GM23338 (cell line): ENCODE data around the gene KYNU. TPM values are rescaled to one million over a fixed set of nuclear protein-coding genes. Genes with fewer than 3 reads are reported as not detected.

Experiments used
- ATAC-seq: fragments of 200-7000 bp; cut with Tn5 transposase; 3 replicates; pipeline ENCODE4 v1.9.1; 2020
- DNase-seq: peaks from one replicate; pipeline ENCODE4 v3.0.0-alpha.2; 2015; ENCODE audit warnings: low spot score
- H2AFZ ChIP-seq: fragments of 200-600 bp; sonication (generic); 2 replicates; pipeline ENCODE4 v1.8.0; 2016; ENCODE audit warnings: antibody characterized with exemption, mild to moderate bottlenecking, moderate library complexity
- H3F3A ChIP-seq: fragments of 200-600 bp; sonication (generic); replicated peaks from 2 replicates; pipeline ENCODE4 v1.8.0; 2017; ENCODE audit warnings: antibody characterized with exemption, mixed run types, low read depth
- H3K27ac ChIP-seq: fragments of 200-600 bp; sonication (generic); 2 replicates; pipeline ENCODE4 v1.6.1; 2016; ENCODE audit warnings: low read depth
- H3K27me3 ChIP-seq: fragments of 200-600 bp; sonication (generic); 2 replicates; pipeline ENCODE4 v1.8.0; 2016; ENCODE audit warnings: mild to moderate bottlenecking, mixed run types, moderate library complexity; ENCODE audit not compliant: insufficient read depth
- H3K36me3 ChIP-seq: fragments of 200-600 bp; sonication (generic); 2 replicates; pipeline ENCODE4 v1.8.0; 2016; ENCODE audit warnings: mild to moderate bottlenecking; ENCODE audit not compliant: insufficient read depth
- H3K4me1 ChIP-seq: fragments of 200-600 bp; sonication (generic); 2 replicates; pipeline ENCODE4 v1.8.0; 2016; ENCODE audit warnings: mild to moderate bottlenecking, moderate library complexity; ENCODE audit not compliant: insufficient read depth
- H3K4me2 ChIP-seq: fragments of 200-600 bp; sonication (generic); 2 replicates; pipeline ENCODE4 v1.7.1; 2017; ENCODE audit warnings: mixed run types
- H3K4me3 ChIP-seq: fragments of 200-600 bp; sonication (generic); 2 replicates; pipeline ENCODE4 v1.6.1; 2016; ENCODE audit warnings: mixed run types
- H3K79me2 ChIP-seq: fragments of 200-600 bp; sonication (generic); replicated peaks from 2 replicates; pipeline ENCODE4 v1.8.0; 2017; ENCODE audit warnings: mild to moderate bottlenecking; ENCODE audit not compliant: insufficient read depth
- H3K9me2 ChIP-seq: fragments of 200-600 bp; sonication (generic); 2 replicates; pipeline ENCODE4 v1.8.0; 2017; ENCODE audit not compliant: insufficient read depth
- H4K20me1 ChIP-seq: fragments of 200-600 bp; sonication (generic); replicated peaks from 2 replicates; pipeline ENCODE4 v1.8.0; 2017; ENCODE audit warnings: mild to moderate bottlenecking; ENCODE audit not compliant: insufficient read depth
- H3K27ac Mint-ChIP-seq: 2 replicates; pipeline ENCODE4 v1.8.0; 2020; ENCODE audit warnings: inconsistent platforms, mild to moderate bottlenecking, moderate library complexity, mixed read lengths
- H3K27me3 Mint-ChIP-seq: 3 replicates; pipeline ENCODE4 v1.8.0; 2022; ENCODE audit warnings: low read depth, mild to moderate bottlenecking, moderate library complexity, mixed read lengths, inconsistent platforms; ENCODE audit not compliant: insufficient read depth, poor library complexity
- H3K36me3 Mint-ChIP-seq: 3 replicates; pipeline ENCODE4 v1.8.0; 2021; ENCODE audit warnings: low read depth, mild to moderate bottlenecking, inconsistent platforms, moderate library complexity, mixed read lengths
- H3K4me1 Mint-ChIP-seq: 3 replicates; pipeline ENCODE4 v1.8.0; 2020; ENCODE audit warnings: mild to moderate bottlenecking, inconsistent platforms, mixed read lengths
- H3K4me3 Mint-ChIP-seq: 3 replicates; pipeline ENCODE4 v1.8.0; 2021; ENCODE audit warnings: moderate library complexity, mild to moderate bottlenecking, inconsistent platforms, mixed read lengths
- H3K9me3 Mint-ChIP-seq: 3 replicates; pipeline ENCODE4 v1.8.0; 2020; ENCODE audit warnings: moderate library complexity, mild to moderate bottlenecking, inconsistent platforms, mixed read lengths
- CREB1 ChIP-seq: fragments of 250-450 bp; sonication (Bioruptor Pico); IDR thresholded peaks from 2 replicates; pipeline ENCODE4 v1.5.0; 2020; ENCODE audit warnings: low read depth, mild to moderate bottlenecking, moderate library complexity
- CTCF ChIP-seq, 2 experiments: fragments of 200-600 bp in 1 of 2; sonication (generic) in 1 of 2; conservative IDR thresholded peaks; 2 replicates each; pipeline versions ENCODE4 v1.5.1 to v1.6.1; 2016 to 2017; ENCODE audit warnings: antibody characterized with exemption in 2 of 2, low read depth in 2 of 2, mild to moderate bottlenecking in 2 of 2, moderate library complexity in 1 of 2
- ETS1 ChIP-seq: IDR thresholded peaks from 2 replicates; pipeline ENCODE4 v1.6.1; 2016; ENCODE audit warnings: antibody characterized with exemption
- EZH2 ChIP-seq: fragments of 200-600 bp; sonication (generic); IDR thresholded peaks from one replicate; pipeline ENCODE4 v1.8.0; 2017; ENCODE audit warnings: antibody characterized with exemption, mild to moderate bottlenecking, low read depth; ENCODE audit not compliant: unreplicated experiment
- EZH2phosphoT487 ChIP-seq: fragments of 200-600 bp; sonication (generic); IDR thresholded peaks from one replicate; pipeline ENCODE4 v1.8.1; 2018; ENCODE audit warnings: antibody characterized with exemption; ENCODE audit not compliant: unreplicated experiment
- JUNB ChIP-seq: IDR thresholded peaks from one replicate; pipeline ENCODE4 v1.6.1; 2016; ENCODE audit warnings: antibody characterized with exemption; ENCODE audit not compliant: unreplicated experiment
- NANOG ChIP-seq: IDR thresholded peaks from 2 replicates; pipeline ENCODE4 v1.6.1; 2016; ENCODE audit warnings: antibody characterized with exemption, borderline replicate concordance
- POLR2AphosphoS5 ChIP-seq: IDR thresholded peaks from 2 replicates; pipeline ENCODE4 v1.6.1; 2016; ENCODE audit warnings: antibody characterized with exemption, low read depth
- STAT1 ChIP-seq: IDR thresholded peaks from one replicate; pipeline ENCODE4 v1.6.1; 2016; ENCODE audit warnings: antibody characterized with exemption; ENCODE audit not compliant: unreplicated experiment
- ZNF114 ChIP-seq: fragments of 250-450 bp; sonication (Bioruptor Pico); IDR thresholded peaks from 2 replicates; pipeline ENCODE4 v1.5.0; 2020; ENCODE audit warnings: mild to moderate bottlenecking, moderate library complexity
- ZNF331 ChIP-seq: fragments of 250-450 bp; sonication (Bioruptor Pico); IDR thresholded peaks from 2 replicates; pipeline ENCODE4 v1.5.0; 2020; ENCODE audit warnings: low read depth, mild to moderate bottlenecking, moderate library complexity
- ZNF462 ChIP-seq: fragments of 250-450 bp; sonication (Bioruptor Pico); IDR thresholded peaks from 2 replicates; pipeline ENCODE4 v1.5.0; 2020; ENCODE audit warnings: mild to moderate bottlenecking, moderate library complexity
- polyA plus RNA-seq: library from polyadenylated mRNA; unstranded; fragments of >200 nt; fragmentation: Nextera tagmentation; extraction: Ambion mirVana; gene quantifications from 2 replicates; pipeline ENCODE4 v1.2.1, GENCODE V29; 2016
- total RNA-seq: library from RNA; depleted of rRNA; stranded (reverse); fragments of >200 nt; shearing (Covaris generic); gene quantifications from 2 replicates; pipeline ENCODE4 v1.2.3, GENCODE V29; 2014
- TF ChIP-seq, protein P1 (sequence below): IDR thresholded peaks from one replicate; pipeline ENCODE4 v1.6.1; 2018; ENCODE audit warnings: antibody characterized with exemption; ENCODE audit not compliant: unreplicated experiment

KYNU gene
- total and polyA plus RNA-seq, 2 experiments from 2014 or later = 0.03 to 0.21 TPM

DNA sequence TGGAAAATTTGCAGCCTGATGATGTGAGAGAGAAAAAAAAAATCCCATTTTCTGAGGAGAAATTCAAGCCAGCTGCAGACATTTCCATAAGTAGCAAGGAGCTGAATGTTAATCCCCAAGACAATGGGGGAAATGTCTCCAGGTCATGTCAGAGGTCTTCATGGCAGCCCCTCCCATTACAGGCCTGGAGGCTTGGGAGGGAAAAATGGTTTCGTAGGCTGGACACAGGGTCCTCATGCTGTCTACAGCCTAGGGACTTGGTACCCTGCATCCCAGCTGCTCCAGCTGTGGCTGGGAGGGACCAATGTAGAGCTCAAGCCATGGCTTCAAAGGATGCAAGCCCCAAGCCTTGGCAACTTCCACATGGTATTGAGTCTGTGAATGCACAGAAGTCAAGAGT is 198.2 kb downstream of the KYNU start:
- H3K4me3 Mint-ChIP-seq = no peak overlapping the region
- Histone ChIP-seq H3K36me3 (no peaks in the 10 kb centered on the region; the same call in 1 of the 2 replicates), H3K9me2 (peaks cover 3% of the 10 kb centered on the region), H3K27me3 (no peaks in the 10 kb centered on the region), H2AFZ (no peak overlapping the region), H4K20me1 (no peaks in the 10 kb centered on the region), H3K4me2 (no peak overlapping the region), H3K27ac (no peak overlapping the region), H3K4me3 (no peak overlapping the region), H3K79me2 (no peaks in the 10 kb centered on the region), H3K4me1 (no peaks in the 10 kb centered on the region), H3F3A (no peaks in the 10 kb centered on the region)
- H3K36me3 Mint-ChIP-seq = peaks cover 13% of the 10 kb centered on the region; the same call in 2 of the 3 replicates
- no peak overlapping the region for H3K27ac Mint-ChIP-seq
- H3K27me3 Mint-ChIP-seq = no peaks in the 10 kb centered on the region
- H3K4me1 Mint-ChIP-seq = no peaks in the 10 kb centered on the region
- DNase-seq (no peak), ATAC-seq (no peak)
- no peak for TF ChIP-seq CTCF (conservative IDR thresholded peaks at IDR 0.05; ENCODE audit: low read depth in 2 of 2)
- no peak for TF ChIP-seq EZH2
- no peak for TF ChIP-seq JUNB
- no peak for TF ChIP-seq NANOG
- TF ChIP-seq ZNF462 (CRISPR knock-in tag) = no peak
- TF ChIP-seq CREB1 (CRISPR knock-in tag) = no peak
- no peak for TF ChIP-seq EZH2phosphoT487
- no peak for TF ChIP-seq STAT1
- no peak for TF ChIP-seq POLR2AphosphoS5
- no peak for TF ChIP-seq ZNF331 (CRISPR knock-in tag)
- TF ChIP-seq, protein P1, sequence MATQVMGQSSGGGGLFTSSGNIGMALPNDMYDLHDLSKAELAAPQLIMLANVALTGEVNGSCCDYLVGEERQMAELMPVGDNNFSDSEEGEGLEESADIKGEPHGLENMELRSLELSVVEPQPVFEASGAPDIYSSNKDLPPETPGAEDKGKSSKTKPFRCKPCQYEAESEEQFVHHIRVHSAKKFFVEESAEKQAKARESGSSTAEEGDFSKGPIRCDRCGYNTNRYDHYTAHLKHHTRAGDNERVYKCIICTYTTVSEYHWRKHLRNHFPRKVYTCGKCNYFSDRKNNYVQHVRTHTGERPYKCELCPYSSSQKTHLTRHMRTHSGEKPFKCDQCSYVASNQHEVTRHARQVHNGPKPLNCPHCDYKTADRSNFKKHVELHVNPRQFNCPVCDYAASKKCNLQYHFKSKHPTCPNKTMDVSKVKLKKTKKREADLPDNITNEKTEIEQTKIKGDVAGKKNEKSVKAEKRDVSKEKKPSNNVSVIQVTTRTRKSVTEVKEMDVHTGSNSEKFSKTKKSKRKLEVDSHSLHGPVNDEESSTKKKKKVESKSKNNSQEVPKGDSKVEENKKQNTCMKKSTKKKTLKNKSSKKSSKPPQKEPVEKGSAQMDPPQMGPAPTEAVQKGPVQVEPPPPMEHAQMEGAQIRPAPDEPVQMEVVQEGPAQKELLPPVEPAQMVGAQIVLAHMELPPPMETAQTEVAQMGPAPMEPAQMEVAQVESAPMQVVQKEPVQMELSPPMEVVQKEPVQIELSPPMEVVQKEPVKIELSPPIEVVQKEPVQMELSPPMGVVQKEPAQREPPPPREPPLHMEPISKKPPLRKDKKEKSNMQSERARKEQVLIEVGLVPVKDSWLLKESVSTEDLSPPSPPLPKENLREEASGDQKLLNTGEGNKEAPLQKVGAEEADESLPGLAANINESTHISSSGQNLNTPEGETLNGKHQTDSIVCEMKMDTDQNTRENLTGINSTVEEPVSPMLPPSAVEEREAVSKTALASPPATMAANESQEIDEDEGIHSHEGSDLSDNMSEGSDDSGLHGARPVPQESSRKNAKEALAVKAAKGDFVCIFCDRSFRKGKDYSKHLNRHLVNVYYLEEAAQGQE = no peak
- TF ChIP-seq ZNF114 (CRISPR knock-in tag) = no peak
- TF ChIP-seq ETS1 = no peak
- peaks cover 30% of the 10 kb centered on the region for H3K9me3 Mint-ChIP-seq
